Stomach smooth muscle (tissue), 2 donors: ENCODE measurements around the gene H2BW2.
"Not testable (repeated sequence)": the region's sequence is repeated elsewhere in the genome, so short reads cannot be mapped to it uniquely, and the experiment has no call there.

Experiments used
- H3K27ac ChIP-seq: one replicate; pipeline ENCODE4 v1.7.0; 2013; ENCODE audit warnings: mild to moderate bottlenecking, low read length, inconsistent platforms
- H3K27me3 ChIP-seq, 2 donors: one replicate each; pipeline ENCODE4 v1.7.0; 2013; ENCODE audit warnings: low read length in 2 of 2; ENCODE audit not compliant: insufficient read depth in 2 of 2, control insufficient read depth in 1 of 2
- H3K36me3 ChIP-seq, 2 donors: one replicate each; pipeline ENCODE4 v1.7.0; 2013; ENCODE audit warnings: low read length in 2 of 2; ENCODE audit not compliant: control insufficient read depth in 2 of 2, insufficient read depth in 2 of 2
- H3K4me1 ChIP-seq: one replicate; pipeline ENCODE4 v1.7.0; 2013; ENCODE audit warnings: low read length; ENCODE audit not compliant: control insufficient read depth, insufficient read depth
- H3K4me3 ChIP-seq, 2 donors: one replicate each; pipeline ENCODE4 v1.7.0; 2013; ENCODE audit warnings: low read length in 2 of 2
- H3K9ac ChIP-seq, 2 donors: one replicate each; pipeline ENCODE4 v1.7.0; 2013; ENCODE audit warnings: low read length in 2 of 2, mild to moderate bottlenecking in 1 of 2
- H3K9me3 ChIP-seq, 2 donors: one replicate each; pipeline ENCODE4 v1.7.0; 2013; ENCODE audit warnings: low read length in 2 of 2; ENCODE audit not compliant: control insufficient read depth in 2 of 2
- donor health status: healthy.
- donor health status: Pancreatic carcinoma.

H2BW2 gene

DNA sequence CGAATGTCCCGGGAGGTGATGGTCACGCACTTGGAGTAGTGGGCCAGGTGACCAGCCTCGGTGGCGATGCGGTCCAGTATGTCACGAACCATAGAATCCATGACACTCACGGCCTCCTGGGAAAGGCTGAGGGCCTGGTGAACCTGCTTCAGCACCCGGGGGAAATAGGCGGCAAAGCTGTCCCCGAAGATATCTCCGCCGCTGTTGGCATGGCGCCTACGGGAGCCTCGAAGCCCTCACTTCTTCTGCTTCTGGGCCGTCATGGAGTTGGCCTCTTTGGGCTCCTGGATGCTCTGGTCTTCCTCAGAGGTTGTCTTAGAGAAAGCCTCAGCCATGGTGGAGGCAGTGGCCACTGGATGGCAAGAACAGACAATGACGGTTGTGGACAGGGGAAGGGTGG is 22.9 kb downstream of the H2BW2 start:
- not testable (repeated sequence) for H3K36me3 ChIP-seq, H3K4me3 ChIP-seq, H3K9me3 ChIP-seq, H3K9ac ChIP-seq, H3K4me1 ChIP-seq, H3K27me3 ChIP-seq, H3K27ac ChIP-seq

- H3K9me3 ChIP-seq, H3K36me3 ChIP-seq, H3K27me3 ChIP-seq, H3K27ac ChIP-seq, H3K9ac ChIP-seq, H3K4me3 ChIP-seq, H3K4me1 ChIP-seq: not testable (repeated sequence)
Measured at GRCh38 chrX:104075778-104076445, 36.2 kb downstream of the H2BW2 start, which contains the start of gene TMSB15C. Gene TMSB15C, minus strand, starts transcription at chrX:104076236.

GRCh38 chrX:104077854-104078253 is 38.1 kb downstream of the H2BW2 start:
- not testable (repeated sequence) for H3K4me1 ChIP-seq, H3K27ac ChIP-seq

DNA sequence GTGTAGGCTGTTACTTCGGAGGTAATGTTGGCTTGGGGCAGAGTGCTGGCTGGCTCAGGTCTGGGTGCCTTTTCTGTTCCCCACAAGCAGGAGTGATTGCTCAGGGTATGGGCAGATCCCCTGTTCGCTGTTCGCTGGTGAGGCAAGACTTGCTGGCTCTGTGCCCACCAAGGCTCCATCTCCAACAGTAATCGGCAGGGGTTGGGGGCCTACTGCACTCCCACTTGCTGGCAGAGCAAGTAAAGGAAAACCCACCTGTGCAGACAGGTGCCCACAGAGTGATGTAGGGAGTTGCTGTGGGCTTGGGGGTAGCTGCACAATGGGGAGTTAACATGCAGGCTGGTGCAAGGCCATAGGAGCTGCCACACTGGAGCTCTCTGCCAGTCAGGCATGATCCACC is 44.3 kb downstream of the H2BW2 start:
- H3K36me3 ChIP-seq: no peaks in the 10 kb centered on the region
- no peak overlapping the region for H3K4me3 ChIP-seq
- H3K27me3 ChIP-seq: peaks cover 0 to 8% of the 10 kb centered on the region in 2 donors
- no peaks in the 10 kb centered on the region for H3K9me3 ChIP-seq
- no peaks in the 10 kb centered on the region for H3K4me1 ChIP-seq
- no peak overlapping the region for H3K27ac ChIP-seq
- no peak overlapping the region for H3K9ac ChIP-seq

More at GRCh38 chrX:104077854-104078253, 38.1 kb downstream of the H2BW2 start:
- H3K9me3 ChIP-seq, H3K27me3 ChIP-seq, H3K36me3 ChIP-seq, H3K9ac ChIP-seq, H3K4me3 ChIP-seq: not testable (repeated sequence)

DNA sequence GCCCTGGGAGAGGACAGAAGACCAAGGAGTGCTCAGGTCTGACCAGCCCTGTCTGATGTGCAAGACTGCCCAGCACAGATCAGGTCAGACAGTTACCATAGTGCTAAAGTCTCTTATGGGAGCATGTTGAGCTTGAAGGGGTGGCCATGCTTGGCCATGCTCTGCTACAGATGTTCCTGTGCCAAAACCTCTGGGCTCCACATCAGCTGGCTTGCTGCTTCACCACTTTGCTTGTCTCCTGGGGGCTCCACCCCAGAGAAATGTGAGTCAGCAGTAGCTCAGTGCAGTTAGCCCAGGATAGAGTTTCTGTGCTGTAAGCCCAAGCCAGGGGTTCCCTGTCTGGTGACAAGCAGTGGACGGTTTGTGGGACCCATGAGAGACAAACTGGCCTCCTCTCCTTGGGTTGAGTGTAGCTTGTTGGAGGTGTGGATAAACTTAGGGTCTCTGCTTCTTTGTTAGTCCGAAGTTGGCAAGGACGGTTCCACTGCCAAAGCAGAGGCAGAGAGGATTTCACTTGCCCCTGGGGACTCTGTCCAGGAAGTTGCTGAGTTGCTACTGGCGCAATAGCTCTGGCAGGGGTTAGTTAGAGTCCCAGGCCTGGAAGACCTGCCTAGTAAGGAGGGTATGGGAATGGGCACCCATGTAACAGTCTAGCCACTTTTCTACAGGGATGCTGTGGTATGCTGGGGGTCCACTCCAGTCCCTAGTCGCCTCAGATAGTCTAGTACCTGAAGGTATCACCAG is 45.0 kb downstream of the H2BW2 start:
- H3K27me3 ChIP-seq: peaks cover 0 to 10% of the 10 kb centered on the region in 2 donors

DNA sequence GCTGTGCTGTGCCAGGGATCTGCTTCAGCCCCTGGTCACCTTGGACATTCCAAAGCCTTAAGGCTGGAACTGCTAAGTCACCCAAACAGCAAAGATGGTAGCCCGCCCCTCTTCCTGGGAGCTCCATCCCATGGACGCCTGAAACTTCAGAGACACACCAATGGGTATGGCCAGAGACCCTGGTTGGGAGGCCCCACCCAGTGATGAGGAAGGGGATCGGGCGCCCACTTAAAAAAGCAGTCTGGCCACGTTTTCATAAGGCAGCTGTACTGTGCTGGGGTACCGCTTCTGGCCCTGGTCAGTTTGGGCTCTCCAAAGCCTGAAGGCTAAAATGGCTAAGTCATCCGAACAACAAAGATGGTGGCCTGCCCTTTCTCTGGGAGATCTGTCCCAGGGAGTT is 45.7 kb downstream of the H2BW2 start:
- Histone ChIP-seq H3K9ac (no peak overlapping the region), H3K4me1 (no peaks in the 10 kb centered on the region), H3K36me3 (no peaks in the 10 kb centered on the region), H3K4me3 (no peak overlapping the region), H3K9me3 (no peaks in the 10 kb centered on the region), H3K27me3 (peaks cover 0 to 10% of the 10 kb centered on the region in 2 donors), H3K27ac (no peak overlapping the region)

More for the DNA sequence above, 45.0 kb downstream of the H2BW2 start:
- no peaks in the 10 kb centered on the region for H3K4me1 ChIP-seq
- H3K9ac ChIP-seq: no peak overlapping the region
- no peak overlapping the region for H3K4me3 ChIP-seq
- no peak overlapping the region for H3K27ac ChIP-seq
- no peaks in the 10 kb centered on the region for H3K9me3 ChIP-seq
- no peaks in the 10 kb centered on the region for H3K36me3 ChIP-seq

DNA sequence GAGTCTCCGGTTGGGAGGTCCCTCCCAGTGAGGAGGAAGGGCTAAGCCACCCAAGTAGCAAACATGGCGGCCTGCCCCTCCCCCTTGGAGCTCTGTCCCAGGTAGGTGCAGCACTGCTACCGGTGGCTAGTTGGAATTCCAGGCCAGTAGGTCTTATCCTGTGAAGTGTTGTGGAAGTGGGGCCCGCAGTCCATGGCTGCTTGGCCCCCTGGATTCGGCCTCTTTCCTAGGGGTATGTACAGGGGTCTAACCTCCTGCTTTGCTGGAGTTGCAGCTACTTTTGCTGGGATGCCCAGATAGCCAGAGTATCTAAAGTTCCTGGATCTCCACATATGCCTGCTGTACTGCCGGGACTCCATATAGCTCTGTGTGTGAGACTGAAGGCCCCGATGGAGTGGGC is 46.2 kb downstream of the H2BW2 start:
- H3K27ac ChIP-seq: no peak overlapping the region
- no peaks in the 10 kb centered on the region for H3K36me3 ChIP-seq
- H3K9me3 ChIP-seq: no peaks in the 10 kb centered on the region
- no peak overlapping the region for H3K4me3 ChIP-seq
- H3K4me1 ChIP-seq: no peaks in the 10 kb centered on the region
- peaks cover 0 to 10% of the 10 kb centered on the region in 2 donors for H3K27me3 ChIP-seq
- no peak overlapping the region for H3K9ac ChIP-seq
